Stimulated activated effector memory CD8-positive, alpha-beta T cell treated with anti-CD3 and anti-CD28 coated beads, Interleukin-12 subunit alpha, Interleukin-12 subunit beta, amount 100 ng/mL, for 72 hours (primary cell): ENCODE results near the gene C10orf90.
A peak's percentile ranks its signal among the peaks of the same experiment; 100 is the strongest.

Source experiments
- ATAC-seq: fragments of 150-1000 bp; cut with Tn5 transposase; 2 replicates; pipeline ENCODE4 v1.10.0; 2021
- DNase-seq, 2 donors: peaks; one replicate each; pipeline ENCODE4 v3.0.0; 2021 to 2022; ENCODE audit warnings: low spot score in 2 of 2
- H3K27ac Mint-ChIP-seq: one replicate; pipeline ENCODE4 v1.8.0; 2022; ENCODE audit warnings: mild to moderate bottlenecking, mixed read lengths
- H3K36me3 Mint-ChIP-seq: one replicate; pipeline ENCODE4 v1.8.0; 2022; ENCODE audit warnings: mild to moderate bottlenecking, mixed read lengths
- H3K4me1 Mint-ChIP-seq: one replicate; pipeline ENCODE4 v1.8.0; 2022; ENCODE audit warnings: mixed read lengths
- H3K4me3 Mint-ChIP-seq: one replicate; pipeline ENCODE4 v1.8.0; 2022; ENCODE audit warnings: mild to moderate bottlenecking, mixed read lengths
- H3K9me3 Mint-ChIP-seq: one replicate; pipeline ENCODE4 v1.8.0; 2022; ENCODE audit warnings: mixed read lengths

C10orf90 gene

DNA sequence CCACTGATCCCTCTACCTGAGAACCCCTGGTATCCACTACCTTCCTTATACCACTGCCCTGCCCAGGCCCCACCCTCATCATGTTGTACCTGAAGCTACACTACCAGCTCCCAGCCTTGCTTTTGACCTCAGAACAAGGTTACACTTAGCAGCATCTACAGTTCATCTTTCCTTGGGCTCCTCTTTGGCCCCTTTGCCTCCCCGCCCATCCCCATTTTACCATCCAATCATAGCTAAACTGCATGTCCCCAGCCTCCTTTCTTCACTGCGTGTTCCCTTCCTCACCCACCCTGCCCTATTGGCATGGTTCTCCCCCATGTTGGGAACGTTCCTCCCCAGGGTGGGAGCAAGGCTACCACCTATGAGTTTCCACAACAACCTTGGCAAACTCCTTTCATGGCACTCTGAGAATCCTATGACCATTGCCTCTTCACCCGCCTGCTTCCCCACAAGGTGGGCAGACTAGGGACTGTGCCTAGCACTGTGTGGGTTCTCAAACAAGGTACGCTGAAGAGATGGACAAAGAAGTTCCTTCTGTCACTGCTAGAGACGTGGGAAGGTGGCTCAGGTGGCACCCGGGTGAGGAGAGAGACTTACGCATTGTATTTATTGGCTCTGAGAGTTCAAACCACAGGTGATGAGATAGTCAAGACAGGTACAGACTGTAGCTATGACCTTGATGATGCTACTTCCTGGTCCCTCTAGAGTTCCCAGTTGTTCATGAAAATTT lies 215.3 kb downstream of the C10orf90 start:
- Mint-ChIP-seq H3K27ac (no peak overlapping the region), H3K9me3 (peaks cover 3% of the 10 kb centered on the region), H3K4me3 (no peak overlapping the region), H3K36me3 (no peaks in the 10 kb centered on the region), H3K4me1 (peaks cover 13% of the 10 kb centered on the region)
- ATAC-seq (no peak), DNase-seq (peak in 1 of 2 donors; percentile 13)

GRCh38 chr10:126454045-126454751 lies 216.3 kb downstream of the C10orf90 start:
- peak; percentile 31 for ATAC-seq

GRCh38 chr10:126452245-126452644 lies 218.2 kb downstream of the C10orf90 start:
- Mint-ChIP-seq H3K4me3 (no peak overlapping the region), H3K4me1 (peaks cover 7% of the 10 kb centered on the region), H3K9me3 (peaks cover 3% of the 10 kb centered on the region), H3K27ac (no peak overlapping the region), H3K36me3 (no peaks in the 10 kb centered on the region)
- no peak for ATAC-seq
- no peak for DNase-seq

More at GRCh38 chr10:126454045-126454751, 216.3 kb downstream of the C10orf90 start:
- Mint-ChIP-seq H3K27ac (no peak overlapping the region), H3K4me3 (no peak overlapping the region), H3K4me1 (peaks cover 7% of the 10 kb centered on the region), H3K9me3 (peaks cover 3% of the 10 kb centered on the region), H3K36me3 (no peaks in the 10 kb centered on the region)
- DNase-seq: no peak

- H3K27ac Mint-ChIP-seq: no peak overlapping the region
- peaks cover 1% of the 10 kb centered on the region for H3K9me3 Mint-ChIP-seq
- no peak for ATAC-seq
Observed at GRCh38 chr10:126448091-126448490, 222.4 kb downstream of the C10orf90 start.

DNA sequence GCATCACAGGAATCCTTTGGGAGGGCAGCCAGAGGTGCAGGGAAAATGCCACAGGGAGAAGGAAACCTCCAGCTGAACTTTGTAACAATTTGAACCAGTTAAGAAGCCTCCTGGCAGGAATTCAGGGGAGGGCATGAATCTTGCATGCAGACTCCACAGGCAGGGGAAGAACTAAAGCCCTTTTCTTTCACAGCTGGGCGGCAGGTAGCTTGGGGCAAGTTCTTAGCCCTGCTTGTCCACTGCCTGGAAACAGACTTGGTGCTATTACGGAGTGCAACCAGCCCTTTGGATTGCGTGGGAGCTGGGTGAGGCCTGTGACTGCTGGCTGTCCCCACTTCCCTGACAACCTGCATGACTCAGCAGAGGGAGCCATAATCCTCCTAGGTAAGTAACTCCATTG lies 230.6 kb downstream of the C10orf90 start:
- DNase-seq: no peak
- no peak for ATAC-seq
- Mint-ChIP-seq H3K27ac (no peak overlapping the region), H3K4me1 (peaks cover 6% of the 10 kb centered on the region), H3K36me3 (no peaks in the 10 kb centered on the region), H3K4me3 (no peak overlapping the region), H3K9me3 (peaks cover 5% of the 10 kb centered on the region)

More at GRCh38 chr10:126448091-126448490, 222.4 kb downstream of the C10orf90 start:
- DNase-seq: no peak
- Mint-ChIP-seq H3K36me3 (no peaks in the 10 kb centered on the region), H3K4me1 (no peaks in the 10 kb centered on the region), H3K4me3 (no peak overlapping the region)

GRCh38 chr10:126438407-126438783 lies 232.1 kb downstream of the C10orf90 start:
- H3K36me3 Mint-ChIP-seq: no peaks in the 10 kb centered on the region
- no peak overlapping the region for H3K4me3 Mint-ChIP-seq
- no peak overlapping the region for H3K27ac Mint-ChIP-seq
- peaks cover 5% of the 10 kb centered on the region for H3K9me3 Mint-ChIP-seq
- peaks cover 14% of the 10 kb centered on the region for H3K4me1 Mint-ChIP-seq
- ATAC-seq (no peak), DNase-seq (no peak)

GRCh38 chr10:126437635-126438406 lies 232.7 kb downstream of the C10orf90 start:
- Mint-ChIP-seq H3K4me1 (peaks cover 20% of the 10 kb centered on the region), H3K27ac (no peak overlapping the region), H3K4me3 (no peak overlapping the region), H3K9me3 (peaks cover 5% of the 10 kb centered on the region), H3K36me3 (no peaks in the 10 kb centered on the region)
- ATAC-seq: no peak
- no peak for DNase-seq

DNA sequence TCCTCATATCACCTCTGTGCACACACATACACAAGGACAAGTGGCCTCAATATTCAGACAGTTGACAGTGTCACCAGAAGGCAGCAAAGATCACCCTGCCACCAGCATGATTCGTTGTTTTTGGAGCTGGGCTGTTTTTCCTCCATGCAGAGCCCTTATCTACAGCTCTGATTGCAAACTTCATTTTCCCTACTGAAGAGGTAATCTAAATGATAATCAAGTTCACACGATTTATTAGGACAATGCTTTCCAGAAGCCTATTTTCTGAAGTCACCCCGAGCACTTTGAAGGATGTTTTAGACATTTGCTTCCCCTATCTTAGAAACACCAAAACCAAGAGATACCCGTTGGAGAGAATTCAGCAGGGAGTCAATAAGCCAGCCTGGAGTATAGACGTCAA lies 236.3 kb downstream of the C10orf90 start:
- ATAC-seq (no peak), DNase-seq (no peak)
- no peaks in the 10 kb centered on the region for H3K36me3 Mint-ChIP-seq
- H3K27ac Mint-ChIP-seq: no peak overlapping the region
- H3K4me3 Mint-ChIP-seq: no peak overlapping the region
- H3K9me3 Mint-ChIP-seq: no peaks in the 10 kb centered on the region
- H3K4me1 Mint-ChIP-seq: peaks cover 30% of the 10 kb centered on the region

DNA sequence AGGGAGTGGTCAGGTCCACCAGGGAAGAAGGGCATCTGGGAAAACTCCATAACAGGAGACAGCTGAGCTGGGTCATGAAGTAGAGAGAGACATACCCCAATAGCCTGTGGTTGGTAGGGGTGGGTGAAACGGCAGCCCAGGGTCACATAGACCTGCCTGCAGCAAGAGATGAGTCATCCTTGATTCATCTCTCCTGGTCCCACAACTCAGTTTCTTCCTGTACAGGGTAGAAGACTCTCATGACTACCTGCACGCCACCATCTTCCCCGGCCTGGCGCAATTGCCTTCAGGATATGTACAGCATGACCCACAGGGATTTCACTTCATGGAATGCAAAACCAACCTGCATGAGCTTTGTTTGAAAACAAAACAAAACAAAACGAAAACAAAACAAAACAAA lies 237.1 kb downstream of the C10orf90 start:
- DNase-seq (no peak), ATAC-seq (peak; percentile 94)
- peak overlapping the region; percentile 46 for H3K27ac Mint-ChIP-seq
- H3K4me3 Mint-ChIP-seq: peak overlapping the region; percentile 58
- no peaks in the 10 kb centered on the region for H3K9me3 Mint-ChIP-seq
- H3K4me1 Mint-ChIP-seq: peaks cover 30% of the 10 kb centered on the region
- H3K36me3 Mint-ChIP-seq: no peaks in the 10 kb centered on the region

- Mint-ChIP-seq H3K9me3 (no peaks in the 10 kb centered on the region), H3K4me3 (peak overlapping the region; percentile 58), H3K27ac (peak overlapping the region; percentile 46), H3K36me3 (no peaks in the 10 kb centered on the region), H3K4me1 (peaks cover 30% of the 10 kb centered on the region)
- ATAC-seq: peak; percentile 75
- no peak for DNase-seq
Observed at GRCh38 chr10:126432507-126432906, 238.0 kb downstream of the C10orf90 start.

DNA sequence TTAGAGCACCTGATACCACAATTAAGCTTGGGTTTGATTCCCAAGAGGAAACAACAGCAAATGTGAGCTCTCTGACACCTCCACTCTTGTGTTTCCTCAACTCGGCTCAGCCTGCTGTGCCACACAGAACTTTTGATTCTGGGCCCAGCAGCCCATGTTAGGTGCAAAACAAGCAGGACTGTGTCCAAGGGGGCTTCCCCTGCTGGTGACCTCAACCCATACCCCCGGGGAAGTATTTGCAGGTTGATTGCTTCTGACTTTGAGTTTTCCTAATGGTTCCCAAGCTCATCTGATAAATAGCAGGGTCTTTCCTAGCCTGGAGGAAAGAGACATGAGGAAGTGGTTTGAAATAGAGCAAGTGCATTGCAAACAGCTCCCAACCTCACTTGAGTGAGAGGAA lies 238.7 kb downstream of the C10orf90 start:
- peaks cover 30% of the 10 kb centered on the region for H3K4me1 Mint-ChIP-seq
- H3K27ac Mint-ChIP-seq: peak overlapping the region; percentile 46
- H3K9me3 Mint-ChIP-seq: no peaks in the 10 kb centered on the region
- no peaks in the 10 kb centered on the region for H3K36me3 Mint-ChIP-seq
- peak overlapping the region; percentile 58 for H3K4me3 Mint-ChIP-seq
- ATAC-seq (no peak), DNase-seq (no peak)

DNA sequence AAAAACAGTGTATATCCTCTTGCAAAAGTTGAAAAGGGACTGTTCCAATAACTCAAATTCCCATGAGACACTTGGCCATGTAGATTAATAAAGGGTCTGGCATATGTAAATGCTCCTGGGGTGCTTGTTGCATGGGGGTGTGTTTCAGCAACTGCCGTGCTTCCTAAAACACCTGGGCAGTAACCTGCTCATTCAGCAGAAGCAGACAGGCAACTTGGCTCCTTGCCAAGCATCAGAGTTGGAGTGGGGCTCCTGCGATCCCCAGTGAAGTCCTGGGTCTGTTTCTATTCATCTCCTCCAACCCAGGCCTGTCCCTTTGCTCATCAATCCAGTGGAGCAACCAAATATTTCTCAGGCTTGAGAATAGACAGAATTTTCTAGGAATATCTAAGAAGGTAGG lies 240.0 kb downstream of the C10orf90 start:
- Mint-ChIP-seq H3K27ac (peak overlapping the region; percentile 48), H3K9me3 (no peaks in the 10 kb centered on the region), H3K4me1 (peaks cover 36% of the 10 kb centered on the region), H3K4me3 (no peak overlapping the region), H3K36me3 (no peaks in the 10 kb centered on the region)
- ATAC-seq: no peak
- DNase-seq: no peak

DNA sequence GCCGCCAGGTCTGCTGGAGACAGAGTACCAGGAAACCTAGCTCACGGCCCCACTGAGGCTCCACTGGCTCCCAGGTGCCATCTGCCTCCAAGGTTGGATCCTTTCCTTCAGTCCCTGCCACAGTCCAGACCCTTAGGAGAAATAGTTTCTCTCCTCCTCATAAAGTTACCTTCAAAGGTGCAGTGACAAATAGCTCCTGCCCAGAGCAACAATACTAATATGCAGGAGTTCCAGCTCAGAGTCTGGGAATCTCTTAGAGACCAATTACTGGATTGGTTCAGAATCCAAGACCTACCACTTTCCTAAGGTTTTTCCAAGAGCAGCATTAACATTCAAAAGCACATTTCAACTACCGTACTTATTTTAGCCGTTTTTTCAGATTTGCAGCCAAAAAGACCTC lies 241.2 kb downstream of the C10orf90 start:
- Mint-ChIP-seq H3K4me1 (peaks cover 41% of the 10 kb centered on the region), H3K27ac (no peak overlapping the region), H3K9me3 (peaks cover 5% of the 10 kb centered on the region), H3K36me3 (no peaks in the 10 kb centered on the region), H3K4me3 (no peak overlapping the region)
- ATAC-seq (no peak), DNase-seq (no peak)

- peaks cover 16% of the 10 kb centered on the region for H3K4me1 Mint-ChIP-seq
- H3K4me3 Mint-ChIP-seq: no peak overlapping the region
- no peaks in the 10 kb centered on the region for H3K36me3 Mint-ChIP-seq
- H3K27ac Mint-ChIP-seq: no peak overlapping the region
- H3K9me3 Mint-ChIP-seq: peaks cover 8% of the 10 kb centered on the region
- DNase-seq (no peak), ATAC-seq (no peak)
Observed at GRCh38 chr10:126425489-126426065, 244.9 kb downstream of the C10orf90 start.

GRCh38 chr10:126425032-126425431 lies 245.5 kb downstream of the C10orf90 start:
- DNase-seq: no peak
- H3K4me1 Mint-ChIP-seq: peaks cover 16% of the 10 kb centered on the region
- no peak for ATAC-seq
- H3K4me3 Mint-ChIP-seq: no peak overlapping the region
- no peak overlapping the region for H3K27ac Mint-ChIP-seq
- no peaks in the 10 kb centered on the region for H3K36me3 Mint-ChIP-seq
- H3K9me3 Mint-ChIP-seq: peaks cover 8% of the 10 kb centered on the region
